Neural progenitor cell (in vitro differentiated cells): ENCODE measurements around the gene TAOK2. TPM values are rescaled to one million over a fixed set of nuclear protein-coding genes. Genes with fewer than 3 reads are reported as not detected.
A peak's percentile ranks its signal among the peaks of the same experiment; 100 is the strongest.

Experiments
- DNase-seq: peaks from one replicate; pipeline ENCODE4 v3.0.0-alpha.2; 2016; ENCODE audit warnings: low spot score
- H2AFZ ChIP-seq: fragments of 200-600 bp; sonication (generic); replicated peaks from 2 replicates; pipeline ENCODE4 v1.6.1; 2016; ENCODE audit warnings: antibody characterized with exemption
- H3F3A ChIP-seq: fragments of 200-600 bp; sonication (generic); 2 replicates; pipeline ENCODE4 v1.6.1; 2016; ENCODE audit warnings: antibody characterized with exemption, low read depth
- H3K27ac ChIP-seq: fragments of 200-600 bp; sonication (generic); 2 replicates; pipeline ENCODE4 v1.5.1; 2016; ENCODE audit warnings: mild to moderate bottlenecking
- H3K27me3 ChIP-seq: fragments of 200-600 bp; sonication (generic); 2 replicates; pipeline ENCODE4 v1.6.1; 2016; ENCODE audit warnings: mild to moderate bottlenecking, moderate library complexity
- H3K36me3 ChIP-seq: fragments of 200-600 bp; sonication (generic); 2 replicates; pipeline ENCODE4 v1.5.1; 2016
- H3K4me1 ChIP-seq: fragments of 200-600 bp; sonication (generic); 2 replicates; pipeline ENCODE4 v1.6.1; 2016; ENCODE audit warnings: mixed run types
- H3K4me2 ChIP-seq: fragments of 200-600 bp; sonication (generic); 2 replicates; pipeline ENCODE4 v1.6.1; 2016
- H3K4me3 ChIP-seq: fragments of 200-600 bp; sonication (generic); 2 replicates; pipeline ENCODE4 v1.5.1; 2016
- H3K79me2 ChIP-seq: fragments of 200-600 bp; sonication (generic); 2 replicates; pipeline ENCODE4 v1.6.1; 2016; ENCODE audit warnings: low read depth
- H3K9ac ChIP-seq: fragments of 200-600 bp; sonication (generic); 2 replicates; pipeline ENCODE4 v1.6.1; 2016
- H3K9me3 ChIP-seq: fragments of 200-600 bp; sonication (generic); 2 replicates; pipeline ENCODE4 v1.5.1; 2016; ENCODE audit warnings: low read depth
- H4K20me1 ChIP-seq: fragments of 200-600 bp; sonication (generic); 2 replicates; pipeline ENCODE4 v1.6.1; 2016; ENCODE audit warnings: low read depth
- H3K27ac Mint-ChIP-seq: 3 replicates; pipeline ENCODE4 v1.8.0; 2021; ENCODE audit warnings: mixed read lengths
- H3K27me3 Mint-ChIP-seq: 2 replicates; pipeline ENCODE4 v1.8.0; 2022; ENCODE audit warnings: low read depth, mild to moderate bottlenecking, inconsistent platforms, moderate library complexity, mixed read lengths; ENCODE audit not compliant: insufficient read depth
- H3K36me3 Mint-ChIP-seq: 3 replicates; pipeline ENCODE4 v1.8.0; 2021; ENCODE audit warnings: mixed read lengths
- H3K4me1 Mint-ChIP-seq: 3 replicates; pipeline ENCODE4 v1.8.0; 2021; ENCODE audit warnings: mixed read lengths
- H3K4me3 Mint-ChIP-seq: 3 replicates; pipeline ENCODE4 v1.8.0; 2021; ENCODE audit warnings: mild to moderate bottlenecking, moderate library complexity, mixed read lengths
- H3K9me3 Mint-ChIP-seq: 3 replicates; pipeline ENCODE4 v1.8.0; 2020; ENCODE audit warnings: mixed read lengths
- EZH2 ChIP-seq: fragments of 200-600 bp; sonication (generic); IDR thresholded peaks from 2 replicates; pipeline ENCODE4 v1.6.1; 2017; ENCODE audit warnings: antibody characterized with exemption, mild to moderate bottlenecking, moderate library complexity
- EZH2phosphoT487 ChIP-seq: fragments of 200-600 bp; sonication (generic); IDR thresholded peaks from 2 replicates; pipeline ENCODE4 v1.6.1; 2017; ENCODE audit warnings: antibody characterized with exemption
- total RNA-seq: library from RNA; depleted of rRNA; stranded (reverse); fragments of >200 nt; gene quantifications from 2 replicates; pipeline ENCODE4 v1.2.3, GENCODE V29; 2015; ENCODE audit warnings: low replicate concordance
- TF ChIP-seq, protein P1 (sequence below): fragments of 200-600 bp; sonication (generic); IDR thresholded peaks from 2 replicates; pipeline ENCODE4 v1.5.1; 2017; ENCODE audit warnings: antibody characterized with exemption, mild to moderate bottlenecking

The TAOK2 gene
- total RNA-seq, 1 donor from 2014 or later, result 13.8 TPM

DNA sequence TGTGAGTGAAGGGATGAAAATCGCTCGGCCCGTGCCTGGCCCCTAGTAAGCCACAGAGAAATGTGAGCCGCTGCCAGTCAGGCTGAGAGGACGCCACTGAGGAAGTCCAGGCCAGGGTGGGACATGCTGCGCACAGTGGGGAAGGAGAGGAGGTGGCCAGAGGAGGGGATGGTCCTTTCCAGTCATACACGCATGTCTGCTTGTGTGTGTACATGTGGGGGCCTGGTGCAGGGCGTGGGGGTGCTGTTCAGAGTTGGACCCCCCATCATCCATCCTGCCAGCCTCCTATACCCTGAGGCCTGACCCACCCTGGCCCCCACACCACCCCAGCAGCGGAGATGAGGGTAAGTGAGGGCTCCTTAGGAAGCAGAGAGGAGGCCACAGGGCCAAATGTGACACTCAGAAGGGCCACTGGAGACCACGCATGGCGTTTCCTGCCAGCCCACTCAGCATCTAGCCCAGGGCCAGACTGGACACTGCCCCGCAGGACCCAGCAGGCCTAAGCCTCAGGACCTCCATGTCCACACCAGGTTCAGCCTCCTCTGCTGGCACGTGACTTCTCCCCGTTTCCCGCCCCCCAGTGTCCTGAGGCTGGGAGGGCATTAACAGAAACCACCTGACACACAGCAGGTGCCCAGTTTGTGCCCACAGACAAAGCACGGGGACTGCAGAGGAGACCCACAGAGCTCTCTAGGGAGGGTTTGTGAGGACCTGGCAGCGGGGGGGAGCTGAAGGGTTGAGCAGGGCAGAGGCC lies 30.2 kb downstream of the TAOK2 start:
- Histone ChIP-seq H3K9me3 (no peaks in the 10 kb centered on the region), H4K20me1 (peaks cover 4% of the 10 kb centered on the region), H3K36me3 (no peaks in the 10 kb centered on the region), H3K79me2 (no peaks in the 10 kb centered on the region), H3K4me1 (no peaks in the 10 kb centered on the region), H3K4me2 (no peak overlapping the region), H3K9ac (peak overlapping the region; percentile 27), H2AFZ (no peak overlapping the region), H3F3A (no peaks in the 10 kb centered on the region), H3K4me3 (no peak overlapping the region), H3K27me3 (peaks cover 1% of the 10 kb centered on the region), H3K27ac (peak overlapping the region; percentile 46)
- peaks cover 7% of the 10 kb centered on the region for H3K27me3 Mint-ChIP-seq
- H3K36me3 Mint-ChIP-seq, result peaks cover 3% of the 10 kb centered on the region
- no peak overlapping the region for H3K4me3 Mint-ChIP-seq
- H3K4me1 Mint-ChIP-seq, result no peaks in the 10 kb centered on the region
- no peak overlapping the region for H3K27ac Mint-ChIP-seq
- DNase-seq, result no peak
- no peaks in the 10 kb centered on the region for H3K9me3 Mint-ChIP-seq
- TF ChIP-seq EZH2, result no peak
- TF ChIP-seq EZH2phosphoT487, result no peak
- TF ChIP-seq, protein P1, sequence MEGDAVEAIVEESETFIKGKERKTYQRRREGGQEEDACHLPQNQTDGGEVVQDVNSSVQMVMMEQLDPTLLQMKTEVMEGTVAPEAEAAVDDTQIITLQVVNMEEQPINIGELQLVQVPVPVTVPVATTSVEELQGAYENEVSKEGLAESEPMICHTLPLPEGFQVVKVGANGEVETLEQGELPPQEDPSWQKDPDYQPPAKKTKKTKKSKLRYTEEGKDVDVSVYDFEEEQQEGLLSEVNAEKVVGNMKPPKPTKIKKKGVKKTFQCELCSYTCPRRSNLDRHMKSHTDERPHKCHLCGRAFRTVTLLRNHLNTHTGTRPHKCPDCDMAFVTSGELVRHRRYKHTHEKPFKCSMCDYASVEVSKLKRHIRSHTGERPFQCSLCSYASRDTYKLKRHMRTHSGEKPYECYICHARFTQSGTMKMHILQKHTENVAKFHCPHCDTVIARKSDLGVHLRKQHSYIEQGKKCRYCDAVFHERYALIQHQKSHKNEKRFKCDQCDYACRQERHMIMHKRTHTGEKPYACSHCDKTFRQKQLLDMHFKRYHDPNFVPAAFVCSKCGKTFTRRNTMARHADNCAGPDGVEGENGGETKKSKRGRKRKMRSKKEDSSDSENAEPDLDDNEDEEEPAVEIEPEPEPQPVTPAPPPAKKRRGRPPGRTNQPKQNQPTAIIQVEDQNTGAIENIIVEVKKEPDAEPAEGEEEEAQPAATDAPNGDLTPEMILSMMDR, result no peak

DNA sequence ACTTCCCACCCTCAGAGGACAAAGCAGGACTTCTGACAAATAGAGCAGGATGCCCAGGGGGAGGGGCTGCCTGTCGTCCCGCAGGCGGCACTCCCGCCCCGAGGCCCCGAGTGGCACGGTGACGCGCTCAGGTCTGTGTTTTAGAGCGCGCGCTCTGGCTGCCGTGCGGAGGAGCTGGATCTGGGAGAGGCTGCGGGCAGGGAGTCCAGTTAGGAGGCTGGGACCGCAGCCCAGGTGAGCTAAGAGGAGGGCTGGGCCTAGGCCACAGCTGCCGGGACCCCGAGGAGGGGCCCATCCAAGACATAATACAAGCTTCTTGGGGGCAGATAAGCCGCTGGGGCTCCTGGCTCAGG lies 30.7 kb downstream of the TAOK2 start:
- DNase-seq, result no peak
- no peaks in the 10 kb centered on the region for H3K9me3 Mint-ChIP-seq
- H3K4me2 ChIP-seq, result no peak overlapping the region

DNA sequence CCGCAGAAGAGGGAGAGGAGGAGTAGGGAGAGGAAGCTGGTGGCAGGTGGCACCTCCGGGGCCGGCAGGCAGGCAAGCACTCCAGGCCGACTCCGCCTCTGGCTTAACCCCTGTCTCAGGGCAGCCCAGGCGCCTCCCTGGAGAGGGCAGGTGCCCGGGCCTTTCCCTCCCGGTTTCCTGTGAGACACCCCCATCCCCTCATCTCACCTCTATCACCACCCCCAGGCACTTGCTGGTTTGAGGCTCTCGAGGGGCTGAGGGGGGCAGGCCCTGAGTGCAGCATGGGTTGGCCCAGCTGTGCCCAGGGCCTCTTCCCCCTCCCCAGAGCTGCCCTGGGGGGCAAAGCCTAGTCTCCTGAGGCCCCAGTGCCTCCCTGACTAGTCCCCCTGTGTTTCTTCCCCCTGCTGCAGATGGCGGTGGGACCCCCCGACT lies 31.2 kb downstream of the TAOK2 start:
- Histone ChIP-seq H2AFZ (no peak overlapping the region), H3K9ac (no peak overlapping the region), H3K79me2 (no peaks in the 10 kb centered on the region), H3F3A (no peaks in the 10 kb centered on the region), H3K4me2 (no peak overlapping the region), H3K4me1 (no peaks in the 10 kb centered on the region), H3K9me3 (no peaks in the 10 kb centered on the region), H3K27ac (no peak overlapping the region), H3K36me3 (no peaks in the 10 kb centered on the region), H3K4me3 (no peak overlapping the region), H4K20me1 (peaks cover 4% of the 10 kb centered on the region), H3K27me3 (peaks cover 11% of the 10 kb centered on the region)
- H3K4me1 Mint-ChIP-seq, result peaks cover 6% of the 10 kb centered on the region
- H3K27ac Mint-ChIP-seq, result no peak overlapping the region
- no peaks in the 10 kb centered on the region for H3K9me3 Mint-ChIP-seq
- H3K36me3 Mint-ChIP-seq, result peaks cover 3% of the 10 kb centered on the region
- H3K4me3 Mint-ChIP-seq, result no peak overlapping the region
- TF ChIP-seq, protein P1, result no peak
- DNase-seq, result no peak
- peaks cover 7% of the 10 kb centered on the region for H3K27me3 Mint-ChIP-seq

More for the DNA sequence above, 30.7 kb downstream of the TAOK2 start:
- Histone ChIP-seq H3K4me3 (no peak overlapping the region), H3K9me3 (no peaks in the 10 kb centered on the region), H3K36me3 (no peaks in the 10 kb centered on the region), H3K9ac (peak overlapping the region; percentile 27), H3F3A (no peaks in the 10 kb centered on the region), H3K27ac (peak overlapping the region; percentile 46), H2AFZ (no peak overlapping the region), H3K79me2 (no peaks in the 10 kb centered on the region), H3K27me3 (peaks cover 7% of the 10 kb centered on the region), H3K4me1 (no peaks in the 10 kb centered on the region), H4K20me1 (peaks cover 4% of the 10 kb centered on the region)
- H3K27ac Mint-ChIP-seq, result no peak overlapping the region
- TF ChIP-seq EZH2phosphoT487 (no peak), EZH2 (no peak)
- TF ChIP-seq, protein P1, result no peak
- peaks cover 4% of the 10 kb centered on the region for H3K4me1 Mint-ChIP-seq
- no peak overlapping the region for H3K4me3 Mint-ChIP-seq
- H3K27me3 Mint-ChIP-seq, result peaks cover 7% of the 10 kb centered on the region
- H3K36me3 Mint-ChIP-seq, result peaks cover 3% of the 10 kb centered on the region
